ENCODE data around the gene WDFY4.

WDFY4 gene

DNA sequence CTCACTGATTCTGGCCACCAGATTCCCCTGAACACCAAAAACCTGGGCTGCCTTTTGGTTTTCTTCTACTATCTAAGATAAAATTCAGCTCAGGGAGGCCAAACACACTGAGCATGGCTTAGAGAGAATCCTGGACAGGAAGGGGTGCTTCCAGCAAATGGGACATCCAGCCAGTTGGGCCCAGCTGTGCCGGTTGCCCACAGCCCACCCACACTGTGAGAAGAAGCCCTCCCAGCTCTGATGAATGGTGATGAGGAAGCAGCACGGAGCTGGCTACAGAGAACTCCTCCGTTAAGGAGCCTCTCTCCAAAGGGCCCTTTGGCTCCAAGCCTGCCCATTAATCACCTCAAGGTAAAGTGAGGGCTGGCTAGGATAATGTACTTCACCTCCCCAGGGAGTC, 239.1 kb downstream of the WDFY4 start:
- H3K9me3 Mint-ChIP-seq = peaks cover 5% of the 10 kb centered on the region
- TF ChIP-seq, protein P1, sequence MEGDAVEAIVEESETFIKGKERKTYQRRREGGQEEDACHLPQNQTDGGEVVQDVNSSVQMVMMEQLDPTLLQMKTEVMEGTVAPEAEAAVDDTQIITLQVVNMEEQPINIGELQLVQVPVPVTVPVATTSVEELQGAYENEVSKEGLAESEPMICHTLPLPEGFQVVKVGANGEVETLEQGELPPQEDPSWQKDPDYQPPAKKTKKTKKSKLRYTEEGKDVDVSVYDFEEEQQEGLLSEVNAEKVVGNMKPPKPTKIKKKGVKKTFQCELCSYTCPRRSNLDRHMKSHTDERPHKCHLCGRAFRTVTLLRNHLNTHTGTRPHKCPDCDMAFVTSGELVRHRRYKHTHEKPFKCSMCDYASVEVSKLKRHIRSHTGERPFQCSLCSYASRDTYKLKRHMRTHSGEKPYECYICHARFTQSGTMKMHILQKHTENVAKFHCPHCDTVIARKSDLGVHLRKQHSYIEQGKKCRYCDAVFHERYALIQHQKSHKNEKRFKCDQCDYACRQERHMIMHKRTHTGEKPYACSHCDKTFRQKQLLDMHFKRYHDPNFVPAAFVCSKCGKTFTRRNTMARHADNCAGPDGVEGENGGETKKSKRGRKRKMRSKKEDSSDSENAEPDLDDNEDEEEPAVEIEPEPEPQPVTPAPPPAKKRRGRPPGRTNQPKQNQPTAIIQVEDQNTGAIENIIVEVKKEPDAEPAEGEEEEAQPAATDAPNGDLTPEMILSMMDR (IDR thresholded peaks at IDR 0.05) = no peak
- DNase-seq = no peak
- H3K4me1 Mint-ChIP-seq = peaks cover 21% of the 10 kb centered on the region
- H3K36me3 Mint-ChIP-seq (ENCODE audit: low read depth) = no peaks in the 10 kb centered on the region
- no peak overlapping the region for H3K4me3 Mint-ChIP-seq
- H3K27me3 Mint-ChIP-seq (ENCODE audit: low read depth, poor library complexity) = peaks cover 5% of the 10 kb centered on the region
- no peak overlapping the region for H3K27ac Mint-ChIP-seq

DNA sequence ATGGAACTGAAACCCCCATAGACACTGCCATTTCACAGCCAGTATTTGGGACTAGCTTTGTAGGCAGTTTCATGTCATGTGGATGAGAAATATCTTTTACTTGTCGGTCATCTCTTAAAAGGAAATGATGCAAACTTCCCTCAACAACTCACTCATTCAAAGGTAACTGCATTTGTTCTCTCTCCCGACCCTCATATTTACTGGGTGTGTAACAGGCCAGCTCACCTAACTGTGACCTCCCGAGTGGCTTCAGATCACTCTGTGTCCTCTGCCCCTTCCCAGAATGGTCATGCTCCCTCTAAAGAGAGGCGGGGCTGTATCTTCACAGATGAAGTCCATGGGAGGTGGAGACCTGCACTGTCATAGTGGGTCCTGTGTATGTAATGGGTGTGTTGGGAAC, 240.3 kb downstream of the WDFY4 start:
- TF ChIP-seq, protein P1 (IDR thresholded peaks at IDR 0.05) = no peak
- Mint-ChIP-seq H3K27me3 (ENCODE audit: low read depth, poor library complexity) (peaks cover 5% of the 10 kb centered on the region), H3K4me3 (no peak overlapping the region), H3K36me3 (ENCODE audit: low read depth) (no peaks in the 10 kb centered on the region), H3K9me3 (no peaks in the 10 kb centered on the region), H3K27ac (no peak overlapping the region), H3K4me1 (peaks cover 21% of the 10 kb centered on the region)
- DNase-seq = no peak

DNA sequence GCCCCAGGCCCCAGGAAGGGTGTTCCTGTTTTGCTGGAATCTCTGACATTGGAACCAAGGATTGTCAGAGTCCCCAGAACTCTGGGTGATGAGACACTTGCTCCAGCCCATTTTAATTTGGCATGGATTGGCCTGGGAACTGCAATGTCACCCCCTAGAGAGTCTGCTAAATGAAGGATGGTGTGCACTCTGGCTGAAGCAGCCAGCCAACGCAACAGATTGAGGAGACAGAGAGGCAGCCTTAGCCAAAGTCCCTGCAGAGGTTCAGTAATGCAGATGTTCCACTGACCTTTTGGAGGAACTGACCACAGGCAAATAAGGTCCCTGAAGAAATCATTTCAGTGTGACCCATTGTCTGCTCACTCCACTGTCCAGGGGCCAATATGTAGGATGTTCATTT, 241.6 kb downstream of the WDFY4 start:
- H3K36me3 Mint-ChIP-seq (ENCODE audit: low read depth) = no peaks in the 10 kb centered on the region
- no peak for DNase-seq
- H3K9me3 Mint-ChIP-seq = no peaks in the 10 kb centered on the region
- H3K27ac Mint-ChIP-seq = no peak overlapping the region
- no peak overlapping the region for H3K4me3 Mint-ChIP-seq
- H3K27me3 Mint-ChIP-seq (ENCODE audit: low read depth, poor library complexity) = peaks cover 5% of the 10 kb centered on the region
- TF ChIP-seq, protein P1 (IDR thresholded peaks at IDR 0.05) = no peak
- H3K4me1 Mint-ChIP-seq = peaks cover 31% of the 10 kb centered on the region

DNA sequence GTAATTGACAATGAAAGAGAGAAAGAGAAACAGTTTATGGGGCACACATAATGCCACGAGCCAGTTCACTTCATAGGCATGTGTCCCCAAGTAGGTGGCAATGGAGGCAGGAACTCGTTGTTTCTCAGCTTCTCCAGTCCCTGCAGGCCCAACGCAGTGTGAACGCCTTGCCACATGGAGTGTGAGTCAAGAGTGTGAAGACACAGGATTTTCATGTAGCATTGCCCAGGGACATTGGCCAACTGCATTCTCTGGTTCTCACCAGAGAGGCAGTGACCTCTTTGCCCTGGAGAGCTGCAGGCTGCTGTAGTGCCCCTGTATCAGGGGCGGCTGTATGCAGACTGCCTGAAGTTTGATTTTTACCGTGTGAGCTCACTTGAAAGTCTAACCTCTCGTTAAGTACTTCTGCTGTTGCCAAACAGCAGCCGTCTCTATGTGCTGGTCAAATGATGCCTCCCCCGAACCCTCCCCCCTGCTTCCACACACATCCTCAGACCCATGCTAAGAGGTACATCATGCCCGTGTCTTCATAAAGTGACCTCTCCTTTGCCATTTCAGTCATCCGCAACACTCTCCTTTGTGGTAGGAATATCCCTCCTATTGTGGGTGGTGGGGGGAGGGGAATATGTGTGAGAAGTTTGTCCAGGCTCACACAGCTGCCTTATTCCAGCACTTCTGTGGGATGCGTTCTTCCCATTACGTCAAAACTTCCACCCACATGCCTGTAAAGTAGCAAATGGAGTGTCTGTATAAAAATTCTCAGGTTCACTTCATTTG, 242.3 kb downstream of the WDFY4 start:
- no peak overlapping the region for H3K27ac Mint-ChIP-seq
- DNase-seq = no peak
- no peak overlapping the region for H3K4me3 Mint-ChIP-seq
- H3K27me3 Mint-ChIP-seq (ENCODE audit: low read depth, poor library complexity) = peaks cover 9% of the 10 kb centered on the region
- no peaks in the 10 kb centered on the region for H3K9me3 Mint-ChIP-seq
- TF ChIP-seq, protein P1 (IDR thresholded peaks at IDR 0.05) = no peak
- peaks cover 35% of the 10 kb centered on the region for H3K4me1 Mint-ChIP-seq
- no peaks in the 10 kb centered on the region for H3K36me3 Mint-ChIP-seq (ENCODE audit: low read depth)

DNA sequence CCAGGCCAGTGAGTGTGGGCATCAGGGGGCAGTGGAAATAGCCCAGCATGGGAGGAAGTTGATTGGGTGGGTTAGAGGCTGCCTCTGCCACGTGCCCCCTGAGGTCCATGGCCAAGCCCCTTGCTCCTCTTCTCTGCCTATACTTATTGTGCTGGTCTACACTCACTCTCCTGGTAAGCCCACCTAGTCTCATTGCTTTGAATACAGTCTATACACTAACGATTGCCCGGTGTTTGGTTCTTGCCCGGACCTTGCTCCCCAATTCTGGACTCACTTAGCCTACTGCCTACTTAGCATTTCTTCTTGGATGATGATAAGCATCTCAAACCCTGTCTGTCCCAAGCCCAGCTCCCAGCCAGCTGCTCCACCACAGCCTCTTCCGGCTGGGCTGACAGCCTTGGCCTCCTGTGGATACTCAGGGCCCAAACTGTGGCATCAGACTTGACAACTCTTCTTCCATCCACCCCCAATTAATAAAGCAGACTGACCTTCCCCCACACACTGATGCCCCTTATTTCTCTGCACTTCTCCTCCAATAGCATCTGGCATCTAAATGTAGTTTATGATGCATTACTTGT, 244.8 kb downstream of the WDFY4 start:
- Mint-ChIP-seq H3K9me3 (no peaks in the 10 kb centered on the region), H3K27me3 (ENCODE audit: low read depth, poor library complexity) (peaks cover 22% of the 10 kb centered on the region)
- DNase-seq = no peak

More for the DNA sequence above, 244.8 kb downstream of the WDFY4 start:
- Mint-ChIP-seq H3K4me3 (no peak overlapping the region), H3K36me3 (ENCODE audit: low read depth) (no peaks in the 10 kb centered on the region), H3K27ac (no peak overlapping the region), H3K4me1 (peaks cover 35% of the 10 kb centered on the region)
- TF ChIP-seq, protein P1 (IDR thresholded peaks at IDR 0.05) = no peak
